CD4-positive, alpha-beta T cell treated with Interleukin-6 for 4 hours (primary cell): ENCODE results near the gene PTPN1.
A peak's percentile ranks its signal among the peaks of the same experiment; 100 is the strongest.
"Not testable (repeated sequence)": the region's sequence is repeated elsewhere in the genome, so short reads cannot be mapped to it uniquely, and the experiment has no call there.

Experiments
- DNase-seq: peaks from one replicate; pipeline ENCODE4 v3.0.0-alpha.2; 2020; ENCODE audit warnings: mixed read lengths

PTPN1 gene

DNA sequence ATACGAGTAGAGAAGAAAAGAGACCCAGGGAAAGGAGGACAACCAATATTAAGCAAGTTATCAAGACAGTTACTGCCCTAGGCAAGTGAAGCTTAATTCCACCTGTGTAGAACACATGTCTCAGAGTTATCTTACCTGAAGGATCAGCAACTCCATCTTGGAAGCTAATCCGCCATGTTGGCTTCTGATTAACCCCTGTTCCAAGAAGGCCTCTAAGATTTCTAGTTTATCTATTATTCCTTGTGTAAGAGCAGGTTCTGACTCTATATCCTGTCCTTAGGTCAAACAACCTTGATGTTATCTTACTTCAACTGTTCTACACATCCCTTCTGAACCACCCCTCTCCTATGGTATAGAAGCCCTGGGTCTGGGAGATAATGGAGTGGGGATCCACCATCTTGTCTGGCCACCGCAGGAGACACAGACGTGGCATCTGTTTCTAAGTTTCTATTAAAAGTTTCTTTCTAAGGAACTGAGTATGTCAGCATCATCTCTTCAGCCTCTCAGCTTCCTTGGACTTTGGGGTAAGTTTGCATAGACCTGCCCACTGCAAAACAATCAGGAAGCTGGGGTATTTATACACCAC, 27.7 kb upstream of the PTPN1 start:
- DNase-seq, result no peak

DNA sequence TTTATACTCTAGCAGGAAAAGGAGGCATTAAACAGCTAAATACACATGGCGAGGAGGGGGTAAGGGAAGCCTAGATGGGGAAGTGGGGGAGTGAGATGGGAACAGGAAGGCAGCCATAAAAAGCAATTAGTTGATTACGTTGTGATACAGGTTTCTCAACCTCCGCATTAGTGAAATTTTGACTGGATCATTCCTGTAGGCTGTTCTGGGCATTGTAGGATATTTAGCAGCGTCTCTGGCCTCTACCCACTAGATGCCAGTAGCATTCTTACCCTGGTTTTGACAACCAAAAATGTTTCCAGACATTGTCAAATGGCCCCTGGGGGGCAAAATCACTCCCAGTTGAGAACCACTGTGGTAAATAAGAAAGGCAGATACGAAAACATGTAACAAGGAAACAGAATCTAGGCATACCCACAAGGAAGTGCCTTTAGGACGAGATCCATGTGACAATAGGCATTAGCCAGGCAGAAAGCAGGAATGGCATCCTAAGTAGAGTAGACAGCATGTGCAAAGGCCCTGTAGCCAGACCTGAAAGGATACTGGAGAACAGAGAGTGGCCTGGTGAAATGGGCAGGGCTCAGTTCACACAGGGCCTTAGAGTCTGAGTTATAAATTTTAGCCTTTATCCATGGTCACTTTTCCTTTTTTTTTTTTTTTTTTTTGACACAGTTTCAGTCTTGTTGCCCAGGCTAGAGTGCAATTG, 25.8 kb upstream of the PTPN1 start:
- no peak for DNase-seq

DNA sequence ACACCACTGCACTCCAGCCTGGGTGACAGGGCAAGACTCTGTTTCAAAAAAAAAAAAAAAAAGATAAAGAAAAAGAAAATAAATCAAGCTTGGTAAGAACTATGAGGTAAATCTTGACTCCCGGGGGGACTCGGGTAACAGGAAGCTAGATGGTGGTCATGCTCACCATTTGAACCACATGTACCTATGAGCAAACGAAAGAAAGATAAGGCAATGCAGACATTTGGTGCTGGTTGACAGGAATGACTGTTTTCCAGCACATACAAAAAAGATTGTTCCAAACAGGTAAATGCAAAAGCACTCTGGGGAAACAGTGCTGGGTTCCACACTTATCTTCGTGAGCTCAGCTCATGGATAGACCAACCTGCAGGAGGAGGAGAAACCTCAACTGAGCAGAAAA, 22.8 kb upstream of the PTPN1 start:
- no peak for DNase-seq

DNA sequence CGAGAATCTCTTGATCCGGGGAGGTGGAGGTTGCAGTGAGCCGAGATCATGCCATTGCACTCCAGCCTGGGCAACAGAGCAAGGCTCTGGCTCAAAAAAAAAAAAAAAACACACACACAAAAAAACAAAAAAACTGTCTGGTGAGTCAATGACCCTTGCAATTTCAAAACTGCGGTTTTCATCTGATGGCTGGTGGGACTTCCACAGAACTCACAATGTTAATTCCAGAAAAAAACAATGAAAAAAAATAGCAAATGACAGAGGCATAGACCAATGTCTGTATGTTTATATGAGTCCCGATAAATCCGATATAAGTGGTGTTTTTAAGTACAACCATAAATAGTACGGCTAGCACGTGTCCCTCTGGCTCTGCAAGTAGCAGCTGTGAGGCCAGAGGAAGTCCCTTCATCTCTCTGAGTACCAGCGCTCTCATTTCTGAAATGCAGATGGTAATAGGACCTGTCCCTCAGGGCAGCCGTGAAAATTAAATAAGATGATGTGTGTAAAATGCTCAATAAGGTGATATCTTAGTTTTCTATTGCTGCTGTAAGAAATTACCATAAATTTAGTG, 21.9 kb upstream of the PTPN1 start:
- no peak for DNase-seq

DNA sequence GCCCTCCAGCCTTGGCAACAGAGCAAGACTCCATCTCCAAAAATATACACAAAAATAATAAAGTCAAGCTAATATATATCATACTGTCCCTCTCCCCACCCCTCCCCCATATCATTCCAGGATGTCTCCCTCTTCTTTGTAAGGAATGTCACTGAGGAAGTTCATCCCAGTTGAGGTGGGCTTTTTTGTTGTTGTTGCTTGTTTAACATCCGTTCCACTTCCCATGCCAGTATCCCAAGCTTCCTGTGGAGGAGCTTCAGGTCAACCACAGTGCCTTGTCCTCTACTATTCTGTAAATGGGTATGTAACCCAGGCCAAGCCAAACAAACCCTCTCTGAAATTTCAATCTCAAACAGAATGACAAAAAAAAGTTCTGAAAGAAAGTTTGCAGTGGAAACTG, 19.0 kb upstream of the PTPN1 start:
- DNase-seq, result no peak

DNA sequence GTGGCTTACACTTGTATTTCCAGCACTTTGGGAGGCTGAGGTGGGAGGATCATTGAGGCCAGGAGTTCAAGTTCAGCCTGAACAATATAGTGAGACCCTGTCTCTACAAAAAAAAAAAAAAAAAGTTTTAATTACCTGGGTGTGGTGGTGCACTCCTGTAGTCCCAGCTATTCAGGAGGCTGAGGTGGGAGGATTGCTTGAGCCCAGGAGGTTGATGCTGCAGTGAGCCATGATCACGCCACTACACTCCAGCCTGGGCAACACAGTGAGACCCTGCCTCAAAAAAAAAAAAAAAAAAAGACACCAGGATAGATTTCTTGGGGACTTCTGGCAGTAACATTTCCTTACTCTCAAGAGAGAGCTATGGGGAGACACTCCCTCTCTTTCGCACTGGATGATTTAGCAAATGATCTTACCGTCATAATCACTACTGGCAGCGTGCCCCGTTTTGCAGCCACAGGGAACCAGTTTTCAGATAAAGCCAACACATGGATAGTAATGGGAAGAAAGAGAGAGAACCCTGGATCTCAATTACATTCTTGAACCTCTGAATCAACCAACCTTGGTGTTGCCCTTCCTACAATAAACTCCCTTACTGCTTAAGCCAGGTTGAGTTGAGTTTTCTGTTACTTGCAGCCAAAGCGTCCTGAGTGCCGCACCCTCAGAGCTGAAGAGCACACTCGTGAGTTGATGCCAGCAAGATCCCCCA, 18.1 kb upstream of the PTPN1 start:
- DNase-seq, result no peak

DNA sequence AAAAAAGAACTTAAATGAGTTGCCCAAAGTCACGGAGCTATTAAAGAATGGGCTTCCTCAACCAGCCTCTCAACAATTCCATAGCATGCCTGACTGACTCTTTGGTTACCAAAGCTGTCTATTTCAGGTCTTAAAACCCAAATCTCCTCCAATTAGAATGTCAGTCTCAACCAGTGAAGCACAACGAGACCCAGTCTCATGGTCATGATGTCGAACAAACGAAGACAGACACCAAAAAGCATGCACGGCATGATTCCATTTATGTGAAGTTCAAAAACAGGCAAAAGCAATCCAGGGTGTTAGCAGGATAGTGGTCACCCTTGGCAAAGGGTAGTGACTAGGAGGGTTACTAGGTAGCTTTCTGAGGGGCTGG, 16.3 kb upstream of the PTPN1 start:
- DNase-seq, result no peak

DNA sequence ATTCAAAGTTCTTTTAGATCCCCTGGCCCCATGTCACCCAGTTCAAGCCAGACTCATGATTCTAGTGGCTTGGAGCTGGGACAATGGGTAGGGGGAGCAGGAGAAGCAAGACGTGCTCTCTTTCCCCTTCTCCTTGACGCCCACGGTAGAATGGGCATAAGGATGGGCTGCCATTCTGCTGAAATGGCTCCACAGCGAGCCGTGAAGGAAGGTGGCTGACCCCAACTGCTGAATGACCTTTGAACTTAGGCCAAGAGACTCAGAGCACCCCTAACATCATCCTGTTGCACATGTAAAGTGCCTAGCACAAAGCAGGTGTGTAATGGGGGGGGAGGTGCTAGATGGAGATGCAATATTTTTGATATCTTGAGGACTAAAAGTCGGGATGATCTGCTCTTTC, 15.8 kb upstream of the PTPN1 start:
- DNase-seq, result no peak

DNA sequence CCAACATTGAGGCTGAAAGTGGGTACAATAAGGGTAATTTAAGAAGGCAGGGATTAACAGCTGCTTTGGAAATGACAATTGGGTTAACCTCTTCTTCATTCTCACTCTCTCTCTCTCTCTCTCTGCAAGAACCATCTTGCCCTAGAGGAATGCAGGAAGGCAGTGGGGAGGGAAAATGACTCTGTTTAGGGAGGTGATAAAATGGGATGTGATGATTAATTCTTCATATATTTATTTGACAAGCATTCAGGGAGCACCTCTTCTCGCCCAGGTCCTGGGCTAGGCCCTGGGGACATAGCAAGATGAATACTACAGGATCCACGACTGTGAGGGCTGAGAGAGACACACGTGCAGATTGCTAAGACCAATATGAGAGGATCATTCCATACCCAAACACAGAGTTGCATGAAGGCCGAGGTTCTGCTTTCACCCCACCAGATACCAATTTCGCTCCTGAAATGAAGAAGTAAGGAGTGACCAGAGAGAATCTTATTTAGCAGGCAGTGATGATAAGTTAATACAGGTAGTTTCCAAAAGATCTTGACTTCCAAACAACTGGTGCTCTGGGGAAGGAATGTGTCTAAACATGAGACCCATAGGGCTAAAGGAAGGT, 13.3 kb upstream of the PTPN1 start:
- DNase-seq, result no peak

DNA sequence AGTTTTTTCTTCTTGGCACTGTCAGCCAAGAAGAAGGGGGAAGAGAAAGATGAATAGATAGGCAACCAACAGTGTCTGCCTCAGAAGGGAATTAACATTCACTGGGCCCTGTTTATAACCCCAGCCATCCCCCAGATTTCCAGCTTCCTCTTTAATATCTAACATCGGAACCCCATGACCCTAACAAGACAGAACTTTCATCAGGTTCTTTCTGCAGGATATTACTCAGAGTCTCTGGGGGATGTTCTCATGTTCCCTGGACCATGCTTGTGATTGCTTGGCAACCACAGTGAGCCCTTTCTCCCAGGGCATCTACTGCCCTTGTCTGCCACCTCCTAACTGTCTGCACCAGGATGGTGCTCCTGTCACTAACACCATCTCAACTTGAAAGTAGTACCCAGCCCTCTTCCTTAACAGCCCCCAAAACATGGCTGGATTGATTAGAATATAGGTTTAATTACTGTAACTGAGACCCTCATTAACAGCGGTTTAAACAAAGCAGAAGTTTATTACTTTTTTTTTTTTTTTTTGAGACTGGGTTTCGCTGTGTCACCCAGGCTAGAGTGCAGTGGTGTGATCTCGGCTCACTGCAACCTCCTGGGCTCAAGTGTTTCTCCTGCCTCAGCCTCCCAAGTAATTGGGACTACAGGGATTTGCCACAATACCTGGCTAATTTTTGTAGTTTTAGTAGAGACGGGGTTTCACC, 12.0 kb upstream of the PTPN1 start:
- no peak for DNase-seq

DNA sequence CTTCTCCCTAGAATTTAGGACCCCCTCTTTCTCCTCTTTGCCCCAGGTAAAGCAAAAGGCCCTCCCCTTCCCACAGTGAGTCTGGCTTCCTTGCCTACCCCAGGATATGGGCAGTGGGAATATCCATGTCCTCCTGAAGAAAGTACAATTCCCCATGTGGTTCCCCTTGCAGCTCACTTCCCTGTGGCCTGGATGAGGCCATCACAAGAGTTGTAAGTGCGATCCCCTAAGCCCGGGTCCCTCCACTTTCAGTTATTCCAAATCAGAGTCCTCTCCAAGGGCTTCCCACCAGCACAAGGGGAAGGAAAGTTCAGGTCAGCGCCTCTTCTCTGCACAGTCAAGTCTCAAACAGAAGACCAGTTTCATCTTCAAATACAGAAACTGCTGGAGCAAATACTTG, 10.2 kb upstream of the PTPN1 start:
- DNase-seq, result no peak

DNA sequence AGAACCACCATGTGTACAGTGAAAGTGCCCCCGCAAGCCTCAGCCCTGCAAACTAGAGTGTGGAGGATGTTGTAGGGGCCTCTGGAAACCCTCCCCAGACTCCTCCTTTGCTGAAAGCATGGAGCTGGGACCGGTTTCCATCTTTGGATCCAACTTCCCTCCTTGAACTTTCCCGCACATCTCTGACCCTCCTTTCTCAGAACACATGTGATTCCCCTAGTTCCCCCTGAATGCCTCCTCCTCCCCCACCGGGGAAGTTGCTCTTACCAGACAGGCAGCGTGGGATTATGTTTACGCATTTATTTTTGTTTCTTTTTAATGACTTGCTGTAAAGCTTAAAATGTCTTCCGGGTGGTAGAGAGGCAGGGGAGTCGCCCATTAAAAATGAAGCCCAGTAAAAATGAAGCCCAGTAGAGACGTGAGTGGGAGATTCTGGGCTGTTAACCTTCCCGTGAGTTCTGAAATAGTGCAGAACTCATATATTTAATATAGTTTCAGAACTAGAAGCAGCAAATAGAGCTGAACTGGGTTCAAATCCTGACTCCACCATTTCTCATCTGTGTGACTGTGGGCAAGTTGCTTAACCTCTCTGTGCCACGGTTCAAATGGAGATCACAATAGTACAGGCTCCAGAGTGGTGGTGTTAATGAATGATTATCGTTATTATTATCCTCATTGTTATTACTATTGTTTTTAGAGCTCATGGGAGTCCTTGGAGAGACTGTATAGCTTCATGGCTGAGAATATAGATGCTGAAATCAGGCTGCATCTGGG, 8.0 kb upstream of the PTPN1 start:
- DNase-seq, result no peak

DNA sequence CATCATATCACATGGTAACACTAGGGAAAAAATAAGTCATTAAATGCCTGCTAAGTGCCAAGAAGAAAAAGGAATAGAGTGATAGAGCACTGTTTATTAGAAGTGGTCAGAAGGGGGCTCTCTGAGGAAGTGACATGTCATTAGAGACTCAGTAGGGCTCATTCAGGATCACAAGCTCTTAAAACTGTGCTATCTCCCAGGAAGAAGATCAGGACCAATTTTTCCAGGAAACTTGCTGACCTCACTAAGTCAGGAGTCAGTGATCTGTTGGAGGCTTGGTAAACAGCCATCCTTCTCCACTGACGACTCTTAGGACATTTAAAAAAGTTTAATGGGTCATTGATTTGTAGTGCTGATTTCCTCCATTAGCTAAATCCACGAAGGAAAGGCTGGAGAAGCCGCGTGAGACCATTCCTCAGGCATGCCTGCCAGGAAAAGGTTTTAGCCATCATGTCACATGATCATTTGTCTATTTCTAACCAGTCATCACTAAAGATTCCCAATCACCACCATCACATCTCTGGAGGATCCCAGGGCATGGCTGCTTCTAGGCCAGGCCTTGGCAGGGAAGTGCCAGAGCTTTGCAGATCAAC, 5.9 kb upstream of the PTPN1 start:
- DNase-seq, result peak; percentile 22

DNA sequence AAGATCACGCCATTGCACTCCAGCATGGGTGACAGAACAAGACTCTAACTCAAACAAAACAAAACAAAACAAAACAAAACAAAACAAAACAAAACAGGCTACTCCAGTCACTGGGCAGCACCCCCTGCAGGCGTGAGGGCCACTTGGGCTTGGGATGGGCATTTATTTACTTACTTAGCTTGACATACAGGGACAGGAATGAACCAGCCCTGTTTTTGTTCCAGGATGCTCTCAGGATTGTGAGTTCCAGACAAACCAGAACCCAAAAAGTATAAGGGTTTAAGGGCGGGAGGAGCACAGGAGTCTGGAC, 4.0 kb upstream of the PTPN1 start:
- no peak for DNase-seq

DNA sequence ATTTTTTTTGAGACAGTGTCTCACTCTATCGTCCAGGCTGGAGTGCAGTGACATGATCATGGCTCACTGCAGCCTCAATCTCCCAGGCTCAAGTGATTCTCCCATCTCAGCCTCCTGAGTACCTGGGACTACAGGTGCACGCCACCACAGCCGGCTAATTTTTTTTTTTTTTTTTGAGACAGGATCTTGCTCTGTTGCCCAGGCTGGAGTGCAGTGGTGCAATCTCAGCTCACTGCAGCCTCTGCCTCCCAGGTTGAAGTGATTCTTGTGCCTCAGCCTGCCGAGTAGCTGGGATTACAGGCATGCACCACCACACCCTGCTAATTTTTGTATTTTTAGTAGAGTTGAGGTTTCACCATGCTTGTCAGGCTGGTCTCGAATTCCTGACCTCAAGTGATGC, 2.4 kb upstream of the PTPN1 start:
- not testable (repeated sequence) for DNase-seq

DNA sequence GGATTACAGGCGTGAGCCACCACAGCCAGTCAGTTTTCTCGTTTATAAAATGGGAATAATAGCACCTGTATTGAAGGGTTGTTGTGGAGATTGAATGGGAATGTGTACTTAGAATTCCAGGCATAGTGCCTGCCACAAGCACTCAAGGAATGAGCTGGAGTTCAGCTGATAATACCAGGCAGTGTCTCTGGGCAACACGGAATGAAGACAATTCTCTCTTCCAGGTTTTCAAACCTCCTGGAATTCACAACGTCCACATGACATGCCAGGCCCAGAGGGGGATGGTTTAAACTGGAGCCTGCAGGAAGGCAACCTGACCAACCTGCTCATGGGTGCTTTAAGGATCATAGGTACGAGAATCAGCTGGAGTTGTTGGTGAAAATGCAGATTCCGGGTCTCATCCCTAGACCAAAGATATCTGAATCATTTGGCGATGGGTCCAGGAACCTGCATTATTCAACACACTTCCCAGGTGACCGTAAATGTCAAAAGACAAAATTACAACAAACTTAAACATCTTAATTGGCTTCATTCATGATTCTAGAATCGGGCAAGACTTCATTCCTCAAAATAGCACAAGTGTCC, 1.9 kb upstream of the PTPN1 start:
- DNase-seq, result no peak

DNA sequence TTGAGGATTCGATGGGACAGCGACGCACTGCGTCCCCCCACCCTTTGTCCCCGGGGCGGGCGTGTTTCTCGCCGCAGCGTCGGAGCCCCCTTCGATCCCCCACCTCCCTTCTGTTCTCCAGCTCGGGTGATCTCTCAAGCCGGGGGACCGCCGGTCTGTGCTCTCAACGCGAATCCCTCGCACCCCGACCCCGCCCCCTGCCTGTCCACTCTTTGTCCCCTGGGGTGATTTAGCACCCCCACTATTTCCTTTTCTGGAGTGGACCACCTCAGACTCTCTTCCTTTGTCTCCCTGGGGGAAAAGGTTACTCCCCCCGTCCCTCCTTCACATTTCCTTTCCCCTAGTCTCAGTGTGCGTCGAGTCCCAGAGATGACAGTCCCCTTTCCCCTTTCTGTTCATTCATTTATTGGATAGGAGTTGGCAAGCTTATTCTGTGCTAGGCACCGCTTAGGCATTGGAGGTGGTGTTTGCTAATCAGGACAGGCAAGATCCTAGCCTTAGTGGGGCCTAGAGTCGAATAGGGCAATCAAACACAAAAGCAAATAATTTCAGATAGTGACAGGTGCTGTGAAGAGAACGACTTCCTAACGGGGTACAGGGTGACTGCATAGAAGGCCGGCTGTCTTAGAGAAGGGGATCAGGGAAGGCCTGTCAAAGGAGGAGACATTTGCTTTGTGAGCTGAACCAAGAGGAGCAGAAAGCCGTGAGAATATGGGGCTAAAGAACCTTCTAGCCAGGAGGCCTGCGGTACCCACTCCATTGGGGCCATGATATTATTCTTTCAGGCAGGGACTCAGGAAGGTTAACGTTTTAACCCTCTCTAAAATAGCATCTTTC, 741 bp downstream of the PTPN1 start:
- DNase-seq, result peak; percentile 9

DNA sequence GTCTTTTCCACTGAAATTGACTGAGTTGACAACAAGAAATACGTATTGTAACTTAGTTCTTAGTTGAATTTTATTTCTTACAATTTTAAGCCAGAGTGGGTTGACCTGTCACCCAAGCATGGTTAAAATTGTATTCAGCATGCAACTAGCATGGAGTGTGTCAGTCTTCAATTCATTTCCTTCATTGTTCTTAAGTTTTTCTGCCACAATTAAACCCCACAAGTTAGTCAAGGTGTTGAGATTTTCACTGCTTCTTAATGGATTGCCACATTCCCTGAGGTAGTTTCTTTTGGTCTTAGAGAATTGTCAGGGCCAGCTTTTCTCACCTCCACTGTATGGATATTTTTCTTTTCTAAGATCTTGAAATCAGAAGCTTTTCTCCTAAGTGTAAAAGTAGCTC, 2.1 kb downstream of the PTPN1 start:
- no peak for DNase-seq

DNA sequence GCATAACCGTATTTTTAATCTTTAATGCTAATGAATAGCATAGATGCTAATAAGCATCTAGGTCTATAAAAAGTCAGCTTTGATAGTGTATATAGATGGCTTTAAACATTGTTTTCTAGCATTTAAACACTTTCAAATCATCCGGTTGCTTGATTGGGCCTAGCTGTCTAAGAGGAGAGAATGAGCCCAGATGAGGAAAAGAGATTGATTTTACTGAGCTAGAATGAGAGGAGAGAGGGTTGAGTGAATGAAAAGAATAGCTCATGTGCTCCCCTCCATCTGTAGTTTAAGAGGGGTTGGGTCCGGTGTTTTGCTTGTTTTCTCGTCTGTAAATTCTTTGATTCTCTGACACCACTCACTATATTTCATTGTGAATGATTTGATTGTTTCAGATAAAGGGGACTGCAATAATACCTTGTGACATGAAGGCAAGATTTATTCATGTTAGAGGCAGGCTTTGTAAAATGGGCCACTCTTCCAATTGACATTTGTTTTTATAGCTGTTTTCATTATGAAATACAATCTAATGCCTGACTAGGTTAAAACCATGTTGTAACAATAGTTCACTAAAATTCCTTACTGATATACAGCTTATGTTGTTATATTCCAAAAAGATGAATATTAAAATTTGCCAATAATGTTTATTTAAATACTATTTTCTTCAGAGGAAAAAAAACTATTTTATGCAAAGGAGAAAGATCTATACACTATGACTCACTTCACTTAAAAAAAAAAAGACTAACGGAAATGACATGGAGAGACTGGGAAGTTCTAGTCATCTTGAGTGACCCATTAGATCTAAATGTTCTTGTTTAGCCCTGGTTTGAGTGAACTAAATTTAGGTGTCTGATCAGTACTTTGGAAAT, 3.2 kb downstream of the PTPN1 start:
- DNase-seq, result no peak

DNA sequence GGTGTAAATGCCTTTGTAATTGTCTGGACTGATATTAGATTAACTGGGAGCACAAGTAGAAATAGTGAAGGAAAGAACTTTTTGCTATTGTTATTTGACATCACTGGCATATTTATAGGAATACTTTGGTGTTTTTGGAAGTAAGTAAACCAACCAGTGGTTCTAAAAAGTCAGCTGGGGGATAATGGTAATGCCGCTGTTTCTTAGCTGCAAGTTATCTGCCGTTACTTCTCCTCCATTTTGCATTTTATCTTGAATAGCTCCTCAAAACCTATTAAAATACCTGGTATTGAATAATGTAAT, 3.8 kb downstream of the PTPN1 start:
- no peak for DNase-seq
